B cell (primary cell): ENCODE results near the gene PLBD1.

Experiments used
- EZH2 ChIP-seq: IDR thresholded peaks from 2 replicates; pipeline ENCODE4 v1.6.1; 2012; ENCODE audit warnings: borderline replicate concordance, low read depth, mild to moderate bottlenecking, moderate library complexity, low read length; ENCODE audit not compliant: insufficient read depth, poor library complexity, severe bottlenecking
- TF ChIP-seq, protein P1 (sequence below): fragments of 200-600 bp; IDR thresholded peaks from one replicate; pipeline ENCODE4 v1.8.0; 2022; ENCODE audit warnings: antibody characterized with exemption, mild to moderate bottlenecking

GRCh38 chr12:14532152-14532551 is 35.5 kb downstream of the PLBD1 start:
- TF ChIP-seq, protein P1, sequence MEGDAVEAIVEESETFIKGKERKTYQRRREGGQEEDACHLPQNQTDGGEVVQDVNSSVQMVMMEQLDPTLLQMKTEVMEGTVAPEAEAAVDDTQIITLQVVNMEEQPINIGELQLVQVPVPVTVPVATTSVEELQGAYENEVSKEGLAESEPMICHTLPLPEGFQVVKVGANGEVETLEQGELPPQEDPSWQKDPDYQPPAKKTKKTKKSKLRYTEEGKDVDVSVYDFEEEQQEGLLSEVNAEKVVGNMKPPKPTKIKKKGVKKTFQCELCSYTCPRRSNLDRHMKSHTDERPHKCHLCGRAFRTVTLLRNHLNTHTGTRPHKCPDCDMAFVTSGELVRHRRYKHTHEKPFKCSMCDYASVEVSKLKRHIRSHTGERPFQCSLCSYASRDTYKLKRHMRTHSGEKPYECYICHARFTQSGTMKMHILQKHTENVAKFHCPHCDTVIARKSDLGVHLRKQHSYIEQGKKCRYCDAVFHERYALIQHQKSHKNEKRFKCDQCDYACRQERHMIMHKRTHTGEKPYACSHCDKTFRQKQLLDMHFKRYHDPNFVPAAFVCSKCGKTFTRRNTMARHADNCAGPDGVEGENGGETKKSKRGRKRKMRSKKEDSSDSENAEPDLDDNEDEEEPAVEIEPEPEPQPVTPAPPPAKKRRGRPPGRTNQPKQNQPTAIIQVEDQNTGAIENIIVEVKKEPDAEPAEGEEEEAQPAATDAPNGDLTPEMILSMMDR, result no peak
- TF ChIP-seq EZH2, result no peak
